Gastrocnemius medialis (tissue), 4 donors: ENCODE data around the gene ADAMTS2.

ENCODE experiments used
- CTCF ChIP-seq, 5 experiments: fragments of 450-650 bp in 3 of 5; fragments of 200-600 bp in 2 of 5; sonication (generic) in 2 of 5; IDR thresholded peaks in 4 of 5; conservative IDR thresholded peaks in 1 of 5; 1 replicate in 4 of 5; 2 replicates in 1 of 5; pipeline ENCODE4 v1.5.1; 2016 to 2019; ENCODE audit warnings: antibody characterized with exemption in 5 of 5, mild to moderate bottlenecking in 3 of 5, moderate library complexity in 3 of 5
- POLR2A ChIP-seq, 2 donors: fragments of 450-650 bp; IDR thresholded peaks; one replicate each; pipeline ENCODE4 v1.6.1; 2017; ENCODE audit warnings: antibody characterized with exemption in 2 of 2, mild to moderate bottlenecking in 2 of 2, moderate library complexity in 2 of 2

DNA sequence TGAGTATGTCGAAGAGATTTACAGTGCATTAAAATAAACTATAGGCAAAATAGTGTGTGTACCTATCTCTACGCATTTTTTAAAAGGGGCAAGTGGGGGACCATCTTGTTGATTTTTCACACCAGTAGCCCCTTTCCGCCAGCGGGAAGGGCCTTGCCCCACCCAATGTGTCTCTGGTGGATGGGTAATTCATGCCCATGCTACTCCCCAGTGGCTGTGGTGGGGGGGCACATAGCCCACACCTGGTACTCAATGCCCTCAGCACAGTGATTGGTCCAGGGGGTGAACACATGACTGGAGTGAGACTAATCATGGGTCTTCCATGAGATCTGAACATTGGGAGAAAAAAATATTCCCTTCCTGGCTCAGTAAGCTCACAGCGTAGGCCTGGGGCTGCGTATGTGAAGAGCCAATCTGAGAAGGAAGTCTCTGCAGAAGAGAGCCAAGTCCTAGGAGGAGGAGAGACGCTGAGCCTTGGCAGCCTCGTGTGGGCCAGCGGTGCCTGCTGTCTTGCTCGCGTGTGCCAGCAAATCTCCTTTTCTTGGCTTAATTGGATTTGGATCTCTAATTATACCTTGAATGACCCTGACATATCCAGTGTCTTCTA lies 103.4 kb downstream of the ADAMTS2 start:
- TF ChIP-seq CTCF (IDR thresholded peaks at IDR 0.05 in 4 of 5, conservative IDR thresholded peaks at IDR 0.05 in 1 of 5): no peak
- no peak for TF ChIP-seq POLR2A (IDR thresholded peaks at IDR 0.05)
